ENCODE measurements around the gene ARHGAP22.
A peak's percentile ranks its signal among the peaks of the same experiment; 100 is the strongest.
"Not testable (repeated sequence)": the region's sequence is repeated elsewhere in the genome, so short reads cannot be mapped to it uniquely, and the experiment has no call there.

Gene ARHGAP22

GRCh38 chr10:48445932-48446331 lies 158.9 kb downstream of the ARHGAP22 start:
- no peak for DNase-seq

- no peak for DNase-seq
Measured at GRCh38 chr10:48444861-48445841, 159.7 kb downstream of the ARHGAP22 start.

- peak; percentile 45 for DNase-seq
Measured at GRCh38 chr10:48444266-48444665, 160.6 kb downstream of the ARHGAP22 start.

GRCh38 chr10:48442809-48443177 lies 162.1 kb downstream of the ARHGAP22 start:
- no peak for DNase-seq

GRCh38 chr10:48442090-48442808 lies 162.6 kb downstream of the ARHGAP22 start:
- no peak for DNase-seq

- no peak for DNase-seq
Measured at GRCh38 chr10:48440771-48441170, 164.1 kb downstream of the ARHGAP22 start.

- DNase-seq: no peak
Measured at GRCh38 chr10:48439581-48440041, 165.3 kb downstream of the ARHGAP22 start.

GRCh38 chr10:48439031-48439430 lies 165.8 kb downstream of the ARHGAP22 start:
- DNase-seq: no peak

- no peak for DNase-seq
Measured at GRCh38 chr10:48437546-48437945, 167.3 kb downstream of the ARHGAP22 start.

GRCh38 chr10:48431871-48432270 lies 173.0 kb downstream of the ARHGAP22 start:
- DNase-seq: no peak

- no peak for DNase-seq
Measured at GRCh38 chr10:48430402-48430993, 174.4 kb downstream of the ARHGAP22 start.

GRCh38 chr10:48429309-48429708 lies 175.6 kb downstream of the ARHGAP22 start:
- no peak for DNase-seq

- no peak for DNase-seq
Measured at GRCh38 chr10:48428896-48429295, 176.0 kb downstream of the ARHGAP22 start.

GRCh38 chr10:48423884-48424283 lies 181.0 kb downstream of the ARHGAP22 start:
- no peak for DNase-seq

- DNase-seq: not testable (repeated sequence)
Measured at GRCh38 chr10:48421862-48422261, 183.0 kb downstream of the ARHGAP22 start.

- no peak for DNase-seq
Measured at GRCh38 chr10:48419714-48420113, 185.2 kb downstream of the ARHGAP22 start.

GRCh38 chr10:48418189-48418788 lies 186.6 kb downstream of the ARHGAP22 start:
- DNase-seq: no peak

- DNase-seq: no peak
Measured at GRCh38 chr10:48417374-48417773, 187.5 kb downstream of the ARHGAP22 start.

GRCh38 chr10:48416584-48417232 lies 188.2 kb downstream of the ARHGAP22 start:
- no peak for DNase-seq

GRCh38 chr10:48414778-48415177 lies 190.1 kb downstream of the ARHGAP22 start:
- DNase-seq: no peak

GRCh38 chr10:48414160-48414559 lies 190.7 kb downstream of the ARHGAP22 start:
- DNase-seq: no peak

GRCh38 chr10:48412933-48413332 lies 191.9 kb downstream of the ARHGAP22 start:
- no peak for DNase-seq

All from NCI-H1436 (cell line).